ENCODE data around the gene RNF167.
"Not testable (repeated sequence)": the region's sequence is repeated elsewhere in the genome, so short reads cannot be mapped to it uniquely, and the experiment has no call there.

RNF167 gene

DNA sequence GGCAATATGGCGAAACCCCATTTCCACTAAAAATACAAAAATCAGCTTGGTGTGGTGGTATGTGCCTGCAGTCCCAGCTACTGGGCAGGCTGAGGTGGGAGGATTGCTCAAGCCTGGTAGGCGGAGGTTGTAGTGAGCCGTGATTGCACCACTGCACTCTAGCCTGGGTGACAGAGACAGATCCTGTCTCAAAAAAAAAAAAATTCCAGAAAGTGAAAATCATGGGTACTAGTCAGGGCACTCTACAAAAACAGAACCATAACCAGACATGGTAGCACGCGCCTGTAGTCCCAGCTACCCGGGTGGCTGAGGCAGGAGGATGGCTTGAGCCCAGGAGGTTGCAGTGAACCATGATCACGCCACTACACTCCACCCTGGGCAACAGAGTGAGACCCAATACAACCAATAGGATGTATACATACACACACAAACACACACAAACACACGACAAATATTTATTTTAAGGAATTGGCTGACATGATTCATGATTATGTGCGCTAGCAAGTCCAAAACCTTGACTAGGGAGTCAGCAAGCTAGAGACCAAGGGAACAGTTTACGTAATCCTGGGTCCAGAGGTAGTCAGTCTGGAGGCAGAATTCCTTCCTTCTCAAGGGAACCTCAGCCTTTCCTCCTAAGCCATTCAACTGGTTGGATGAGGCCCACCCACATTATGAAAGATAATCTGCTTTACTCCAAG is 19.6 kb upstream of the RNF167 start:
- Histone ChIP-seq H3K4me2 (no peak overlapping the region), H3K27ac (no peak overlapping the region), H3K27me3 (no peaks in the 10 kb centered on the region), H4K20me1 (no peaks in the 10 kb centered on the region), H3K4me3 (no peak overlapping the region), H3K9me3 (no peaks in the 10 kb centered on the region), H3K4me1 (no peaks in the 10 kb centered on the region), H3K36me3 (no peaks in the 10 kb centered on the region), H3K9ac (no peak overlapping the region)
- TF ChIP-seq Cebpa-rat (IDR thresholded peaks at IDR 0.05): no peak

- H3K36me3 ChIP-seq: 0 out of 2 replicates have a peak, but pooled peaks cover under 1% of the 10 kb centered on the region
- H3K9me3 ChIP-seq: no peaks in the 10 kb centered on the region
- H3K4me2 ChIP-seq: no peak overlapping the region
- no peaks in the 10 kb centered on the region for H3K4me1 ChIP-seq
- H3K27ac ChIP-seq: no peak overlapping the region
- no peak overlapping the region for H3K9ac ChIP-seq
- H4K20me1 ChIP-seq: no peaks in the 10 kb centered on the region
- H3K4me3 ChIP-seq: no peak overlapping the region
- TF ChIP-seq Cebpa-rat (IDR thresholded peaks at IDR 0.05): no peak
- no peaks in the 10 kb centered on the region for H3K27me3 ChIP-seq
These were observed 18.7 kb upstream of the RNF167 start for GRCh38 chr17:4921320-4921719.

GRCh38 chr17:4926577-4927335 is 13.3 kb upstream of the RNF167 start:
- H3K36me3 ChIP-seq: peaks cover 32% of the 10 kb centered on the region
- H3K4me2 ChIP-seq, H4K20me1 ChIP-seq, H3K9me3 ChIP-seq, H3K4me3 ChIP-seq, H3K27ac ChIP-seq, H3K9ac ChIP-seq, H3K27me3 ChIP-seq, H3K4me1 ChIP-seq: not testable (repeated sequence)

DNA sequence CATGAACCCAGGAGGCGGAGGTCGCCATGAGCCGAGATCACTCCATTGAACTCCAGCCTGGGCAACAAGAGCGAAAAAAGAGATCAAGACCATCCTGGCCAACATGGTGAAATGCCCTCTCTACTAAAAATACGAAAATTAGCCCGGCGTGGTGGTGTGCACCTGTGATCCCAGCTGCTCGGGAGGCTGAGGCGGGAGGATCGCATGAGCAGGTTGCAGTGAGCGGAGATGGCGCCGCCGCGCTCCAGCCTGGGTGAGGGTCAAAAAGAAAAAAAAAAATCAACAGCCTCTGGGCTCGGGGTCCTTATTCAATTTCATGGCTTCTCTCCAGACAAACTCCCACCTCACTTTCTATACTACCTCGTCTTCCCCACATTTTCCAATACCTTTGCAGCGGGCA is 11.2 kb upstream of the RNF167 start:
- 0 out of 2 replicates have a peak, but pooled peaks cover 4% of the 10 kb centered on the region for H4K20me1 ChIP-seq
- H3K4me1 ChIP-seq: peaks cover 19% of the 10 kb centered on the region
- H3K27me3 ChIP-seq: no peaks in the 10 kb centered on the region
- no peaks in the 10 kb centered on the region for H3K9me3 ChIP-seq
- no peak for TF ChIP-seq Cebpa-rat (IDR thresholded peaks at IDR 0.05)
- no peak overlapping the region for H3K4me3 ChIP-seq
- no peak overlapping the region for H3K27ac ChIP-seq
- no peak overlapping the region for H3K4me2 ChIP-seq
- no peak overlapping the region for H3K9ac ChIP-seq
- peaks cover 32% of the 10 kb centered on the region for H3K36me3 ChIP-seq

- H3K4me2 ChIP-seq: peak within 1 kb of the TSS; percentile 54
- H3K27ac ChIP-seq: no peak within 1 kb of the TSS
- no peaks in the 10 kb centered on the region for H3K9me3 ChIP-seq
These were observed 8.1 kb upstream of the RNF167 start, which contains the start of gene GP1BA for GRCh38 chr17:4931963-4932362. GP1BA (plus strand) TSS chr17:4932277; CDS start chr17:4932605, 328 bp downstream.

GRCh38 chr17:4932756-4933155 is 7.3 kb upstream of the RNF167 start:
- Histone ChIP-seq H3K4me1 (peaks cover 39% of the 10 kb centered on the region), H3K9ac (no peak overlapping the region), H4K20me1 (peaks cover 11% of the 10 kb centered on the region; the same call in 1 of the 2 replicates), H3K27ac (no peak overlapping the region), H3K36me3 (peaks cover 52% of the 10 kb centered on the region), H3K9me3 (no peaks in the 10 kb centered on the region), H3K4me3 (no peak overlapping the region), H3K27me3 (no peaks in the 10 kb centered on the region), H3K4me2 (no peak overlapping the region)
- TF ChIP-seq Cebpa-rat (IDR thresholded peaks at IDR 0.05): no peak

More at GRCh38 chr17:4931963-4932362, 8.1 kb upstream of the RNF167 start, which contains the start of gene GP1BA:
- H4K20me1 ChIP-seq: peaks cover 11% of the 10 kb centered on the region; the same call in 1 of the 2 replicates
- H3K27me3 ChIP-seq: no peaks in the 10 kb centered on the region
- peaks cover 44% of the 10 kb centered on the region for H3K36me3 ChIP-seq
- H3K9ac ChIP-seq: no peak within 1 kb of the TSS
- H3K4me3 ChIP-seq: no peak within 1 kb of the TSS
- peaks cover 31% of the 10 kb centered on the region for H3K4me1 ChIP-seq
- no peak for TF ChIP-seq Cebpa-rat (IDR thresholded peaks at IDR 0.05)

- Histone ChIP-seq H3K36me3 (peaks cover 61% of the 10 kb centered on the region), H3K9ac (peak overlapping the region; percentile 60; the same call in 1 of the 2 replicates), H3K9me3 (no peaks in the 10 kb centered on the region), H3K4me1 (peaks cover 48% of the 10 kb centered on the region), H3K27me3 (no peaks in the 10 kb centered on the region), H3K27ac (no peak overlapping the region), H3K4me2 (peak overlapping the region; percentile 85), H4K20me1 (peaks cover 13% of the 10 kb centered on the region), H3K4me3 (no peak overlapping the region)
- TF ChIP-seq Cebpa-rat (IDR thresholded peaks at IDR 0.05): no peak
These were observed 6.4 kb upstream of the RNF167 start for GRCh38 chr17:4933646-4934045.

GRCh38 chr17:4934173-4934979 is 5.7 kb upstream of the RNF167 start:
- H3K27ac ChIP-seq: 0 out of 2 replicates have a peak overlapping the region, but pooled peaks have one; percentile 9
- H4K20me1 ChIP-seq: peaks cover 17% of the 10 kb centered on the region
- H3K4me3 ChIP-seq: no peak overlapping the region
- peaks cover 54% of the 10 kb centered on the region for H3K4me1 ChIP-seq
- H3K27me3 ChIP-seq: no peaks in the 10 kb centered on the region
- no peak for TF ChIP-seq Cebpa-rat (IDR thresholded peaks at IDR 0.05)
- H3K9me3 ChIP-seq: no peaks in the 10 kb centered on the region
- H3K9ac ChIP-seq: peak overlapping the region; percentile 60
- H3K4me2 ChIP-seq: peak overlapping the region; percentile 85
- peaks cover 55% of the 10 kb centered on the region for H3K36me3 ChIP-seq

DNA sequence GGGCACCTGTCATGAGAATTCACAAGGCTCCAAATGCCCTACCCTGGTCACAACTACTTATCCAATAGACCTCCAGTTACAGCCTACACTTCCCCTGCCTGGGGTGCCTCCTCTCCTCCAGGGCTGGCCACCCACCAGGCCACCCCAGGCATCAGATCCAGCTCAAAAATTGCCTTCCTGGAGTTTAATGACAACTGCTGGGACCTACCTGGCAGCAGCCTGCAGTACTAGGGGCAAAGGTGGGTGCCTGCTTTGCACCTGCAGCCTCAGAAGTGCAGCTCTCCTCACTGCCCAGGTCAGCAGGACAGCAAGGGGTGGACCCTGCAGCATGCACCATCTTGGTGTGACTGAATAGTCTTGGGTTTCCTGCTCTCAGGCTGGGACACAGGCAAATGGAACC is 4.4 kb upstream of the RNF167 start:
- no peak overlapping the region for H3K4me3 ChIP-seq
- peaks cover 17% of the 10 kb centered on the region for H4K20me1 ChIP-seq
- H3K4me1 ChIP-seq: peaks cover 54% of the 10 kb centered on the region
- no peak overlapping the region for H3K4me2 ChIP-seq
- no peak for TF ChIP-seq Cebpa-rat (IDR thresholded peaks at IDR 0.05)
- H3K9ac ChIP-seq: no peak overlapping the region
- no peak overlapping the region for H3K27ac ChIP-seq
- peaks cover 44% of the 10 kb centered on the region for H3K36me3 ChIP-seq
- no peaks in the 10 kb centered on the region for H3K9me3 ChIP-seq
- no peaks in the 10 kb centered on the region for H3K27me3 ChIP-seq
